Amniotic stem cell (primary cell): ENCODE results near the gene PPP2CA.
"Not testable (repeated sequence)": the region's sequence is repeated elsewhere in the genome, so short reads cannot be mapped to it uniquely, and the experiment has no call there.

Source experiments
- DNase-seq: peaks from one replicate; lab custom pipeline; 2025; lab: John Stamatoyannopoulos, UW

Gene PPP2CA

GRCh38 chr5:134245101-134245604 is 19.3 kb upstream of the PPP2CA start:
- DNase-seq: no peak

- peak; percentile 34 for DNase-seq
Measured at GRCh38 chr5:134242146-134242545, 16.3 kb upstream of the PPP2CA start.

GRCh38 chr5:134240421-134240962 is 14.6 kb upstream of the PPP2CA start:
- DNase-seq: no peak

- no peak for DNase-seq
Measured at GRCh38 chr5:134236820-134237219, 10.9 kb upstream of the PPP2CA start.

GRCh38 chr5:134236318-134236717 is 10.4 kb upstream of the PPP2CA start:
- no peak for DNase-seq

- DNase-seq: no peak
Measured at GRCh38 chr5:134228624-134229023, 2.8 kb upstream of the PPP2CA start.

- no peak for DNase-seq
Measured at GRCh38 chr5:134227776-134228175, 1.9 kb upstream of the PPP2CA start.

GRCh38 chr5:134227259-134227658 is 1.4 kb upstream of the PPP2CA start:
- DNase-seq: no peak

GRCh38 chr5:134226441-134227192 is 744 bp upstream of the PPP2CA start:
- no peak for DNase-seq

GRCh38 chr5:134224888-134225779 is 739 bp downstream of the PPP2CA start:
- DNase-seq: peak; percentile 47

GRCh38 chr5:134223406-134224248 is 2.2 kb downstream of the PPP2CA start:
- DNase-seq: no peak

- not testable (repeated sequence) for DNase-seq
Measured at GRCh38 chr5:134221690-134222089, 4.2 kb downstream of the PPP2CA start.

GRCh38 chr5:134215757-134216156 is 10.1 kb downstream of the PPP2CA start:
- DNase-seq: no peak

GRCh38 chr5:134211263-134212031 is 14.4 kb downstream of the PPP2CA start:
- not testable (repeated sequence) for DNase-seq

GRCh38 chr5:134209477-134210245 is 16.2 kb downstream of the PPP2CA start:
- no peak for DNase-seq

- DNase-seq: no peak
Measured at GRCh38 chr5:134207696-134208095, 18.2 kb downstream of the PPP2CA start.

- no peak for DNase-seq
Measured at GRCh38 chr5:134206627-134207160, 19.2 kb downstream of the PPP2CA start.

GRCh38 chr5:134204575-134204974 is 21.3 kb downstream of the PPP2CA start:
- DNase-seq: no peak

- DNase-seq: no peak
Measured at GRCh38 chr5:134203630-134204029, 22.2 kb downstream of the PPP2CA start.

- DNase-seq: no peak
Measured at GRCh38 chr5:134195666-134196065, 30.2 kb downstream of the PPP2CA start.
